GM12872 (cell line): Measurements from ENCODE around the gene CTSE.

Source experiments
- TF ChIP-seq, protein P1 (sequence below): IDR thresholded peaks from 3 replicates; pipeline ENCODE4 v1.5.1; 2011; ENCODE audit warnings: low read depth, mild to moderate bottlenecking, low read length, moderate library complexity; ENCODE audit not compliant: insufficient read depth

The CTSE gene

DNA sequence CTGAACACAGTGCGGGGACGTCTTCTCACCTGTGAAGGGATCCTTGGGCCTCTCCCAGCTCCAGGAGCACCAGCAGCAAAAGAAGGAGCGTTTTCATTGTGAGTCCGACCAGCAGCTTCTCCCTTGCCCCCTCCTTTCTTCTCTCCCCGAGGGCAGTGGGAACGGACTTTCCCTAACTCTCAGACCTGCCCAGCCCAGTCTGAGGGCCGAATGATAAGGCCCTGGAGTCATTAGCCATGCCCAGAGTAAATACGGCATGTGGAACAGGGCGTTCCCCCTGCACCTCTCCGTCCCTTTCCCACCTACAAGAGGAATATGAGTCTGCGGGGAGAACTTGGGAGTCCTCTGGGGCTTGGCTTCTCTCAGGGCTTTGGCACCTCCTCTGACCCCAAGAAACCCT is at the start of gene CTSE:
Gene CTSE (minus strand): TSS at position 201 of the 400 bp plus-strand sequence. CDS start 104 bp downstream, at position 97.
- TF ChIP-seq, protein P1, sequence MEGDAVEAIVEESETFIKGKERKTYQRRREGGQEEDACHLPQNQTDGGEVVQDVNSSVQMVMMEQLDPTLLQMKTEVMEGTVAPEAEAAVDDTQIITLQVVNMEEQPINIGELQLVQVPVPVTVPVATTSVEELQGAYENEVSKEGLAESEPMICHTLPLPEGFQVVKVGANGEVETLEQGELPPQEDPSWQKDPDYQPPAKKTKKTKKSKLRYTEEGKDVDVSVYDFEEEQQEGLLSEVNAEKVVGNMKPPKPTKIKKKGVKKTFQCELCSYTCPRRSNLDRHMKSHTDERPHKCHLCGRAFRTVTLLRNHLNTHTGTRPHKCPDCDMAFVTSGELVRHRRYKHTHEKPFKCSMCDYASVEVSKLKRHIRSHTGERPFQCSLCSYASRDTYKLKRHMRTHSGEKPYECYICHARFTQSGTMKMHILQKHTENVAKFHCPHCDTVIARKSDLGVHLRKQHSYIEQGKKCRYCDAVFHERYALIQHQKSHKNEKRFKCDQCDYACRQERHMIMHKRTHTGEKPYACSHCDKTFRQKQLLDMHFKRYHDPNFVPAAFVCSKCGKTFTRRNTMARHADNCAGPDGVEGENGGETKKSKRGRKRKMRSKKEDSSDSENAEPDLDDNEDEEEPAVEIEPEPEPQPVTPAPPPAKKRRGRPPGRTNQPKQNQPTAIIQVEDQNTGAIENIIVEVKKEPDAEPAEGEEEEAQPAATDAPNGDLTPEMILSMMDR, result no peak

DNA sequence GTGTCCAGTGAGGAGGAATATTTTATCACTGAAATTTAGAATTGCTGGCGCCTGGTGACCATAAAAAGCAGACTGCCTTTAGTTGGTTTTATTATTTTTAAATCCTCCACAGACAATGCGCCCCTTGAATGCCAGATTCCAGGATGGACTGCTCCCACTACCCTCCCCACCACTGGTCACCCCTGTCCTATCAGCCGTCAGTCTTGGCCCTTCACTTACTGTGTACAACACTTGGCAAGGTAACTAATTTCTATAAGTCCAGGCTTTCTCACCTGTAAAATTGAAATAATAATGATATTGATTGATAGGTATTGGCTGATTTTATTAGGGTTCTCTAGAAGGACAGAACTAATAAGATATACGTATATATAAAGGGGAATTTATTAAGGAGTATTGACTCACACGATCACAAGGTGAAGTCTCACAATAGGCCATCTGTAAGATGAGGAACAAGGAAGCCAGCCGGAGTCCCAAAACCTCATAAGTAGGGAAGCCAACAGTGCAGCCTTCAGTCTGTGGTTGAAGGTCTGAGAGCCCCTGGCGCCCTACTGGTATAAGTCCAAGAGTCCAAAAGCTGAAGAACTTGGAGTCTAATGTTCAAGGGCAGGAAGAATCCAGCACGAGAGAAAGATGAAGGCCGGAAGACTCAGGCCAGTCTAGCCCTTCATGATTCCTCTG is 47.1 kb upstream of the CTSE start:
- TF ChIP-seq, protein P1, result no peak

DNA sequence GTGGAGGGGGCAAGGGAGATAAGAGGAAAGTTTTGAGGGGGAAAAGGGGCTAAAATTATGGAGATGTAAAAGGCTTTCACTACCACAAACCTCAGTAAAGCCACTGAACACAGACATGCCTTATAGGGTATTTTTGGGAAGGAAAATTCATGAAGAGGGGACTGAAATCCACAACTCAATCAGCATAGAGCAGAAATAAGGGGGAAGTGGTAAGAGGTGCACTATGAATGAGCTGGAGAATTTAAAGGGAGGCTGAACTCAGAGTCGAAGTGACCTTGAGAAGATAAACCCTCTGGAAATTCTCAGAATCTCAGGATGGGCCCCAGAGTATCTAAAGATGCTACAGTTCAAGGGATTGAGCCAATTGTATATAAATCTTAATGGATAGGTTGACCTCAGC is 44.6 kb upstream of the CTSE start:
- TF ChIP-seq, protein P1, result no peak

DNA sequence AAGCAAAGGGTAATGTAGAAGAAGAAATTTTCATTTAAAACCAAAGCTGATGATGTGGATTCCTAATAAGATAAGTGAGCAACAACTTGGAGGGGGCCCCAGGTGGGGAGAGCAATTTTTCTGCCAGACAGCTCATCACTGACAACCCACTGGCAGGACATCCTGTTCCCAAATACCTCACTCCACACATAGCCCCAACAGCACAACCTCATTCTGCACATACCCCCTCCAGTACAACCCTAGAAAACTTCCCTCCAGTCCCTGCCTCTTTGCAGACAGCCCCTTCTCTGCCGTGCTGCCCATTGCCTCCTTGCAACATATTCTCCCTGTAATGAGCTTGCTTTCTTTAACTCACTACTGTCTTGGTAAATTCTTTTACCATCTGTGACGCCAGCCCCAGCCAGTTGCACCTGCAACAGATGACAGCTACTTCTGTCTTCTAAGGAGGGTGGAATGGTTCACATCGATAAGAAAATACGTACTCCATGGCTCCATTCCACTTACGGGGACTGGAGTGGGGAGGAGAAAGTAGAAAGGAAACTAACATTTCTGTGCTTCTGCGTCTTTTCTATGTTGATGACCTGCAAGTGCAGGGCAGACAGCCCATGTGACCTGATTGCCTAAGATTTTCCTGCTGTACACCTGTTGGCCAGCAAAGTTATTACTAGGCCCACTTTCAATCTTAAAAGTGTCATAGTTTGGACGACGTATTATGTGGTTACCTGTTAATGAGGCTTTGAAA is 44.0 kb upstream of the CTSE start:
- TF ChIP-seq, protein P1, result no peak

DNA sequence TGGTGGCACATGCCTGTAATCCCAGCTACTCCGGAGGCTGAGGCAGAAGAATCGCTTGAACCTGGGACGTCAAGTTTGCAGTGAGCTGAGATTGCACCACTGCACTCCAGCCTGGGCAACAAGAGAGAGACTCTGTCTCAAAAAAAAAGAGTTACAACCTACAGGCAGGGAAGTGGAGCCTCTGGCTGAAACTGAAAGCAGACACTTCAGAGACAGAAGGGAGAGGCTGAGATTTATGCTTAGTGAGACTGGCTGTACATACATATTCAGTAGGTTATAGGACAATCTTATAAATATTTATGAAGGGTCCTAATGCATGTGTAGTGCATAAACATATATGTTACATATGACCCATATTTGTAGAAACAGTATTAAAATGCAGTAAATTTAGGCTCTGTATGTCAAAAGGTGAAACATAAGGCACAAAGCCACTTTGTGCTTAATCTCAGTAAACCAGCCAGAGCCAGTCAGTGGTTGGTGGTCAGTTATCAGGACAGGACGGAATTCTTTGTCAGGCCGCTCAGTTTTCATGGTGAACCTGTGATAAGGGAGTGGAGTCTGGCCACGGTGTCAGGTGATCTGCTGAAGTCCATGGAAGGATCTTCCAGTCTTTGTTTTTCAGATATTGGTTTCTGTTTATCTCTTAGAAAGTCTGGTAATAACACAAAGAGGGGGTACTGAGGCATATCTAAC is 42.9 kb upstream of the CTSE start:
- TF ChIP-seq, protein P1, result no peak

DNA sequence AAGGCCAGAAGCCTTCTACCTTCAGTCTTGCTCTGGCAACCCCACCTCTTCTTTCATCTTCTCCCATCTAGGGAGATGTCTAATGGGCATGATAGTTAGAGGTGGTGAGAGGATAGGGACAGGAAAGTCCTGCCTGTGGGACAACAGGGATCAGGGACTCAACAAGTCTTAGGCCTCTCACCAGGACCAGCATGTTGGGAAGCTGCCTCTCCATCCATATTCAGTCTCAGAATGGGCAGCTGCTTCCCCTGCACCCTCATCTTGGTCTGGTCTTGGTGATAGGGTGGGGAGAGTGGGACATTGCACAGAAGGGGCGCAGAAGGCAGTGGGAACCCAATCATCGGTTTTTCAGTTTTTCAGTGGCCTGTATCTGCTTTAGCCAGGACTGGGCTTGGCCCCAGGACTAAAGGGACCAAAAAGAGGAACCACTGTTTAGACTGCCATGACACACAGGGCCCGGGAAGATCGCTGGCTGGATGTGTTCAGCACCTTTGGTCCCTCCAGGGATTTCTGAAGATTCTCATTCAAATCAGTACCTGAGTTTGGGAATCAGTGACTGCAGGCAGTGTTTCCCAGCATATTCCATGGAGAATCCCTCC is 42.0 kb upstream of the CTSE start:
- TF ChIP-seq, protein P1, result no peak

DNA sequence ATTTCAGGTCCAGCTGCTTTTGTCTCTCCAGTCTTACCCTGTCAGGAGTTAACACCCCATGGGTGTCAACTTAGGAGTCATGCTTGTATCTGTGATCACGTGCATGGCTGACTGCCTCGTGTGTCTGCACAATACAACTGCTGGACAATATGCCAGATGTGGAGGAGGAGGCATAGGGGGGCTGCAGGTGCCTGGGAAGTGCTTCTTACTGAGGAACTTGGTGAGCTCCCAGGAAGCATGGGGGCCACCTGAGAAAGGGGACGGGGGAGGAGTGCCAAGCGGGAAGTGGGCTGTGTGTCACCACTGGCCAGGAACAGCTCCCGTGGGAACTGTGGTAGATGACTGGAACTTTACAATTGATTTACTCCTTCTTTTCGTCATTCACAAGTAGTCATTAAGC is 38.8 kb upstream of the CTSE start:
- TF ChIP-seq, protein P1, result no peak
